ENCODE measurements around the gene B3GAT3. TPM values are rescaled to one million over a fixed set of nuclear protein-coding genes. Genes with fewer than 3 reads are reported as not detected.

B3GAT3 gene
- total and polyA plus RNA-seq, 10 of the 15 experiments (the other 5 are each of a cell fraction or from before 2014, with no cell fraction given) = 0.31 to 52.7 (median 29.8) TPM

- intact Hi-C loops (cut with micrococcal nuclease; ENCODE audit: unreplicated experiment) = no loop called here
- TF ChIP-seq RUNX3 (IDR thresholded peaks at IDR 0.05; ENCODE audit: low read length) = 0 out of 2 replicates have a peak, but pooled peaks have one; percentile 1
- no peak for TF ChIP-seq ZNF384 (IDR thresholded peaks at IDR 0.05; ENCODE audit: borderline replicate concordance, low read depth, low read length)
- SMC1A ChIA-PET (ENCODE audit: uncharacterized antibody, unreplicated experiment) = interaction anchor here (0.7 to 2.1 kb wide), 5 partner anchors 12 to 36 kb away, joined by 3 to 14 read pairs (median 5); partner anchors contain the start of gene TUT1
- no TSS peak for BruUV-seq (replicated peaks)
- ATAC-seq = no peak
- Histone ChIP-seq H3K4me2 (ENCODE audit: control insufficient read depth, insufficient read depth) (peak overlapping the region; percentile 99), H3K27ac (ENCODE audit: control insufficient read depth, insufficient read depth) (no peak overlapping the region; the same call in 1 of the 2 replicates), H3K27me3 (replicated peaks in 1 of 2; ENCODE audit: control insufficient read depth in 2 of 2, insufficient read depth in 2 of 2, low read length in 1 of 2) (no peaks in the 10 kb centered on the region), H4K20me1 (ENCODE audit: control insufficient read depth, insufficient read depth) (no peaks in the 10 kb centered on the region), H3K4me3 (peak overlapping the region; percentile 90), H3K9ac (ENCODE audit: control insufficient read depth, insufficient read depth, low read length) (peak overlapping the region; percentile 97; the same call in 1 of the 2 replicates), H3K4me1 (ENCODE audit: control insufficient read depth, insufficient read depth, low read length) (peaks cover 24% of the 10 kb centered on the region), H2AFZ (ENCODE audit: control insufficient read depth, low read depth, low read length) (no peak overlapping the region), H3K9me3 (replicated peaks; ENCODE audit: control insufficient read depth, insufficient read depth, low read length) (no peaks in the 10 kb centered on the region), H3K79me2 (ENCODE audit: control insufficient read depth, insufficient read depth, low read length) (peaks cover 45% of the 10 kb centered on the region), H3K36me3 (ENCODE audit: control insufficient read depth in 2 of 2, insufficient read depth in 2 of 2, low read length in 1 of 2) (peaks cover 16 to 27% of the 10 kb centered on the region in 2 experiments)
- RAD21 ChIA-PET (ENCODE audit: unreplicated experiment) = interaction anchor here (0.6 to 3.3 kb wide), 4 partner anchors 17 to 151 kb away, joined by 3 to 25 read pairs (median 11); no protein-coding TSS in a partner anchor
- in situ Hi-C loops (cut with MboI) = no loop called here
- WGBS (ENCODE audit: insufficient coverage, insufficient replicate concordance, low lambda C conversion rate, missing lambda C conversion rate) = 97% methylated on average over 17 of the region's 17 CpGs
- no peak for DNase-seq (ENCODE audit: low read depth, low spot score)
- no peak for FAIRE-seq
- POLR2A ChIA-PET = interaction anchor here (0.6 to 5.0 kb wide), 6 partner anchors 10 to 240 kb away, joined by 3 to 37 read pairs (median 8); partner anchors contain the start of genes C11orf98, CSKMT and TUT1
- CTCF ChIA-PET = interaction anchor here (1.9 to 3.9 kb wide), 3 partner anchors 17 to 151 kb away, joined by 8 to 27 read pairs (median 23); partner anchors contain the start of gene TUT1
These were observed 46.6 kb downstream of the B3GAT3 start for GRCh38 chr11:62575156-62575555.

- Histone ChIP-seq H3K9ac (ENCODE audit: control insufficient read depth, insufficient read depth, low read length) (peak overlapping the region; percentile 97), H3K36me3 (ENCODE audit: control insufficient read depth in 2 of 2, insufficient read depth in 2 of 2, low read length in 1 of 2) (peaks cover 16 to 33% of the 10 kb centered on the region in 2 experiments), H3K9me3 (replicated peaks; ENCODE audit: control insufficient read depth, insufficient read depth, low read length) (no peaks in the 10 kb centered on the region), H3K27me3 (replicated peaks in 1 of 2; ENCODE audit: control insufficient read depth in 2 of 2, insufficient read depth in 2 of 2, low read length in 1 of 2) (no peaks in the 10 kb centered on the region), H3K27ac (ENCODE audit: control insufficient read depth, insufficient read depth) (peak overlapping the region; percentile 86), H3K4me3 (peak overlapping the region; percentile 90), H4K20me1 (ENCODE audit: control insufficient read depth, insufficient read depth) (no peaks in the 10 kb centered on the region), H3K4me1 (ENCODE audit: control insufficient read depth, insufficient read depth, low read length) (peaks cover 24% of the 10 kb centered on the region), H3K4me2 (ENCODE audit: control insufficient read depth, insufficient read depth) (peak overlapping the region; percentile 99), H3K79me2 (ENCODE audit: control insufficient read depth, insufficient read depth, low read length) (peaks cover 51% of the 10 kb centered on the region), H2AFZ (ENCODE audit: control insufficient read depth, low read depth, low read length) (peak overlapping the region; percentile 88)
- DNase-seq (ENCODE audit: low read depth, low spot score) = no peak
- WGBS (ENCODE audit: insufficient coverage, insufficient replicate concordance, low lambda C conversion rate, missing lambda C conversion rate) = 3% methylated on average over 33 of the region's 33 CpGs
- intact Hi-C loops (cut with micrococcal nuclease; ENCODE audit: unreplicated experiment) = no loop called here
- in situ Hi-C loops (cut with MboI) = no loop called here
- SMC1A ChIA-PET (ENCODE audit: uncharacterized antibody, unreplicated experiment) = interaction anchor here (0.6 to 2.1 kb wide), 10 partner anchors 13 to 466 kb away, joined by 3 to 14 read pairs (median 4); partner anchors contain the start of gene TUT1
- FAIRE-seq = peak; percentile 56
- BruUV-seq (replicated peaks) = TSS peak; percentile 96
- RAD21 ChIA-PET (ENCODE audit: unreplicated experiment) = interaction anchor here (0.6 to 3.3 kb wide), 19 partner anchors 9 to 197 kb away, joined by 3 to 27 read pairs (median 4); partner anchors contain the start of genes AHNAK, B3GAT3, C11orf98 and CSKMT
- POLR2A ChIA-PET = interaction anchor here (0.5 to 5.0 kb wide), 29 partner anchors 9 to 241 kb away, joined by 3 to 37 read pairs (median 4); partner anchors contain the start of genes B3GAT3, C11orf98, CSKMT and HNRNPUL2
- CTCF ChIA-PET = interaction anchor here (0.6 to 3.9 kb wide), 12 partner anchors 13 to 195 kb away, joined by 3 to 27 read pairs (median 4); partner anchors contain the start of genes HNRNPUL2 and TUT1
- ATAC-seq = peak; percentile 37
- TF ChIP-seq HDAC6 (IDR thresholded peaks at IDR 0.05; ENCODE audit: unreplicated experiment) = peak; percentile 44
- no peak for TF ChIP-seq ZBTB40 (IDR thresholded peaks at IDR 0.05; ENCODE audit: borderline replicate concordance)
- TF ChIP-seq ZNF592 (IDR thresholded peaks at IDR 0.05) = no peak
These were observed 47.3 kb downstream of the B3GAT3 start for GRCh38 chr11:62574363-62575071.
